Measurements from ENCODE around the gene ANGEL2. TPM values are rescaled to one million over a fixed set of nuclear protein-coding genes. Genes with fewer than 3 reads are reported as not detected.

ANGEL2 gene
- total and polyA plus RNA-seq, 2 of the 4 experiments (the other 2 are of a cell fraction) = 13.4 to 44.1 TPM

GRCh38 chr1:213019450-213019849 lies 3.8 kb upstream of the ANGEL2 start:
- dilution Hi-C loops (cut with HindIII; ENCODE audit: low sequenced_read_pairs, unreplicated experiment) = no loop called here
- WGBS, 2 experiments (ENCODE audit: extremely low coverage in 2 of 2, insufficient read length in 1 of 2) = no CpG with 5 or more reads among the region's 4 CpGs

More at GRCh38 chr1:213019450-213019849, 3.8 kb upstream of the ANGEL2 start:
- Histone ChIP-seq H2AK5ac (ENCODE audit: low read depth, low read length) (no peak overlapping the region), H3K27me3 (ENCODE audit: control insufficient read depth, insufficient read depth, low read length) (peaks cover 2% of the 10 kb centered on the region; the same call in 1 of the 2 replicates), H4K8ac (ENCODE audit: low read depth in 2 of 2, low read length in 2 of 2) (no peak overlapping the region), H3K56ac (ENCODE audit: extremely low read depth, insufficient read depth, low read length) (no peak overlapping the region), H4K20me1 (ENCODE audit: insufficient read depth, low read length) (no peaks in the 10 kb centered on the region), H2BK5ac (ENCODE audit: low read depth, low read length, poor library complexity, severe bottlenecking) (no peak overlapping the region), H3K9me3 (ENCODE audit: control insufficient read depth, insufficient read depth, low read length) (no peaks in the 10 kb centered on the region), H3K36me3 (ENCODE audit: control insufficient read depth, insufficient read depth, low read length) (no peaks in the 10 kb centered on the region), H2AK9ac (replicated peaks; ENCODE audit: low read depth, low read length, poor library complexity) (no peak overlapping the region), H2AFZ (replicated peaks; ENCODE audit: low read length, poor library complexity) (no peak overlapping the region), H3K4me2 (ENCODE audit: low read depth, low read length) (no peak overlapping the region), H3K23ac (ENCODE audit: low read depth, low read length) (no peak overlapping the region), H3K4ac (ENCODE audit: low read depth, low read length) (no peak overlapping the region), H3K79me1 (ENCODE audit: low read depth in 1 of 2, low read length in 2 of 2) (peaks cover 0 to 5% of the 10 kb centered on the region in 2 experiments; a peak in 2 of 4 replicates), H4K91ac (ENCODE audit: insufficient read depth, low read depth, low read length) (no peak overlapping the region), H3K14ac (replicated peaks; ENCODE audit: low read depth, low read length) (no peak overlapping the region), H3K9ac (ENCODE audit: low read depth, low read length) (no peak overlapping the region), H2BK120ac (ENCODE audit: low read depth, low read length) (no peak overlapping the region), H2BK20ac (ENCODE audit: low read depth, low read length) (no peak overlapping the region), H3K9me1 (ENCODE audit: insufficient read depth, low read length) (no peaks in the 10 kb centered on the region), H3K18ac (ENCODE audit: low read depth, low read length) (no peak overlapping the region), H4K5ac (ENCODE audit: low read depth, low read length) (no peak overlapping the region), H3K4me1 (ENCODE audit: control insufficient read depth, insufficient read depth, low read length) (no peaks in the 10 kb centered on the region; the same call in 1 of the 2 replicates), H2BK15ac (ENCODE audit: low read depth, low read length) (no peak overlapping the region), H3K27ac (ENCODE audit: insufficient read depth, low read length) (no peak overlapping the region), H3K4me3 (ENCODE audit: insufficient read depth, low read depth, low read length) (no peak overlapping the region)
- ChIA-PET POLR2A (ENCODE audit: unreplicated experiment) (no interaction called here), CTCF (no interaction called here)
- TF ChIP-seq CEBPB (IDR thresholded peaks at IDR 0.05; ENCODE audit: low read depth, low read length) (no peak), USF2 (IDR thresholded peaks at IDR 0.05; ENCODE audit: low read depth, low read length) (no peak), FOS (IDR thresholded peaks at IDR 0.05; ENCODE audit: low read depth, low read length) (no peak), RAD21 (IDR thresholded peaks at IDR 0.05; ENCODE audit: low read length) (no peak), BHLHE40 (IDR thresholded peaks at IDR 0.05; ENCODE audit: low read depth, low read length) (no peak), MAZ (IDR thresholded peaks at IDR 0.05; ENCODE audit: borderline replicate concordance, low read depth, low read length) (no peak), NFE2L2 (IDR thresholded peaks at IDR 0.05; ENCODE audit: low read depth, low read length) (no peak), POLR2A (IDR thresholded peaks at IDR 0.05; ENCODE audit: low read depth, low read length) (no peak), CHD1 (IDR thresholded peaks at IDR 0.05; ENCODE audit: low read depth, low read length) (no peak), SMC3 (IDR thresholded peaks at IDR 0.05; ENCODE audit: low read depth, low read length) (no peak), RFX5 (IDR thresholded peaks at IDR 0.05; ENCODE audit: low read depth, low read length) (no peak), RCOR1 (IDR thresholded peaks at IDR 0.05; ENCODE audit: insufficient replicate concordance, low read length) (no peak), MAFK (IDR thresholded peaks at IDR 0.05; ENCODE audit: low read depth, low read length) (no peak), MXI1 (IDR thresholded peaks at IDR 0.05; ENCODE audit: borderline replicate concordance, low read depth, low read length) (no peak)
- TF ChIP-seq, protein P1, sequence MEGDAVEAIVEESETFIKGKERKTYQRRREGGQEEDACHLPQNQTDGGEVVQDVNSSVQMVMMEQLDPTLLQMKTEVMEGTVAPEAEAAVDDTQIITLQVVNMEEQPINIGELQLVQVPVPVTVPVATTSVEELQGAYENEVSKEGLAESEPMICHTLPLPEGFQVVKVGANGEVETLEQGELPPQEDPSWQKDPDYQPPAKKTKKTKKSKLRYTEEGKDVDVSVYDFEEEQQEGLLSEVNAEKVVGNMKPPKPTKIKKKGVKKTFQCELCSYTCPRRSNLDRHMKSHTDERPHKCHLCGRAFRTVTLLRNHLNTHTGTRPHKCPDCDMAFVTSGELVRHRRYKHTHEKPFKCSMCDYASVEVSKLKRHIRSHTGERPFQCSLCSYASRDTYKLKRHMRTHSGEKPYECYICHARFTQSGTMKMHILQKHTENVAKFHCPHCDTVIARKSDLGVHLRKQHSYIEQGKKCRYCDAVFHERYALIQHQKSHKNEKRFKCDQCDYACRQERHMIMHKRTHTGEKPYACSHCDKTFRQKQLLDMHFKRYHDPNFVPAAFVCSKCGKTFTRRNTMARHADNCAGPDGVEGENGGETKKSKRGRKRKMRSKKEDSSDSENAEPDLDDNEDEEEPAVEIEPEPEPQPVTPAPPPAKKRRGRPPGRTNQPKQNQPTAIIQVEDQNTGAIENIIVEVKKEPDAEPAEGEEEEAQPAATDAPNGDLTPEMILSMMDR (conservative IDR thresholded peaks at IDR 0.05; ENCODE audit: low read depth, low read length) = no peak
- TF ChIP-seq, protein P2, sequence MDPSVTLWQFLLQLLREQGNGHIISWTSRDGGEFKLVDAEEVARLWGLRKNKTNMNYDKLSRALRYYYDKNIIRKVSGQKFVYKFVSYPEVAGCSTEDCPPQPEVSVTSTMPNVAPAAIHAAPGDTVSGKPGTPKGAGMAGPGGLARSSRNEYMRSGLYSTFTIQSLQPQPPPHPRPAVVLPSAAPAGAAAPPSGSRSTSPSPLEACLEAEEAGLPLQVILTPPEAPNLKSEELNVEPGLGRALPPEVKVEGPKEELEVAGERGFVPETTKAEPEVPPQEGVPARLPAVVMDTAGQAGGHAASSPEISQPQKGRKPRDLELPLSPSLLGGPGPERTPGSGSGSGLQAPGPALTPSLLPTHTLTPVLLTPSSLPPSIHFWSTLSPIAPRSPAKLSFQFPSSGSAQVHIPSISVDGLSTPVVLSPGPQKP (IDR thresholded peaks at IDR 0.05; ENCODE audit: borderline replicate concordance, low read depth, low read length) = no peak
- intact Hi-C loops (cut with micrococcal nuclease) (loop anchor here (5.0 to 10.0 kb wide), 3 partner anchors 33 to 1105 kb away; partner anchors contain the start of gene RPS6KC1), in situ Hi-C loops (cut with MboI; ENCODE audit: low sequenced_read_pairs) (no loop called here)
- no TSS peak for BruUV-seq (replicated peaks)
- no peak for ATAC-seq (ENCODE audit: low read depth)
- DNase-seq = no peak
